Osteoblast (primary cell): ENCODE data around the gene THBS1. TPM values are rescaled to one million over a fixed set of nuclear protein-coding genes. Genes with fewer than 3 reads are reported as not detected.

Source experiments
- DNase-seq: peaks from one replicate; pipeline ENCODE4 v3.0.0; 2011; ENCODE audit warnings: low spot score, mixed read lengths; ENCODE audit not compliant: insufficient read length; ENCODE audit errors: missing footprints
- H2AFZ ChIP-seq: 2 replicates; pipeline ENCODE4 v1.6.0; 2011; ENCODE audit warnings: mild to moderate bottlenecking, low read length
- H3K27ac ChIP-seq: 2 replicates; pipeline ENCODE4 v1.5.1; 2011; ENCODE audit warnings: mild to moderate bottlenecking, low read depth, low read length, moderate library complexity
- H3K27me3 ChIP-seq: 2 replicates; pipeline ENCODE4 v1.6.0; 2012; ENCODE audit warnings: mild to moderate bottlenecking, control low read depth, inconsistent platforms, low read length, moderate library complexity; ENCODE audit not compliant: insufficient read depth
- H3K36me3 ChIP-seq: 2 replicates; pipeline ENCODE4 v1.5.1; 2011; ENCODE audit warnings: mild to moderate bottlenecking, low read length, control low read depth, moderate library complexity; ENCODE audit not compliant: insufficient read depth
- H3K4me1 ChIP-seq: 2 replicates; pipeline ENCODE4 v1.5.1; 2011; ENCODE audit warnings: mild to moderate bottlenecking, low read length, control low read depth, moderate library complexity; ENCODE audit not compliant: insufficient read depth
- H3K4me2 ChIP-seq: 2 replicates; pipeline ENCODE4 v1.6.0; 2011; ENCODE audit warnings: mild to moderate bottlenecking, low read length; ENCODE audit not compliant: insufficient read depth
- H3K4me3 ChIP-seq: fragments of 200-600 bp; sonication (generic); 3 replicates; pipeline ENCODE4 v1.5.1; 2012; ENCODE audit warnings: mild to moderate bottlenecking, low read length, inconsistent platforms; ENCODE audit not compliant: insufficient read depth
- H3K79me2 ChIP-seq: 2 replicates; pipeline ENCODE4 v1.6.0; 2012; ENCODE audit warnings: mild to moderate bottlenecking, low read length, control low read depth, inconsistent platforms; ENCODE audit not compliant: insufficient read depth
- H3K9me3 ChIP-seq: 2 replicates; pipeline ENCODE4 v1.5.1; 2011; ENCODE audit warnings: low read depth, low read length, control low read depth
- H4K20me1 ChIP-seq: 2 replicates; pipeline ENCODE4 v1.6.0; 2012; ENCODE audit warnings: mild to moderate bottlenecking, low read length, control low read depth; ENCODE audit not compliant: insufficient read depth
- CTCF ChIP-seq: IDR thresholded peaks from 2 replicates; pipeline ENCODE4 v1.5.1; 2011; ENCODE audit warnings: mild to moderate bottlenecking, low read depth, low read length, moderate library complexity; ENCODE audit errors: extremely low read depth
- total RNA-seq: library from RNA; depleted of rRNA; stranded (reverse); fragments of >200 nt; gene quantifications from 2 replicates; pipeline ENCODE4 v1.2.3, GENCODE V29; 2012

THBS1 gene
- total RNA-seq, 1 donor, result 8,941 TPM

DNA sequence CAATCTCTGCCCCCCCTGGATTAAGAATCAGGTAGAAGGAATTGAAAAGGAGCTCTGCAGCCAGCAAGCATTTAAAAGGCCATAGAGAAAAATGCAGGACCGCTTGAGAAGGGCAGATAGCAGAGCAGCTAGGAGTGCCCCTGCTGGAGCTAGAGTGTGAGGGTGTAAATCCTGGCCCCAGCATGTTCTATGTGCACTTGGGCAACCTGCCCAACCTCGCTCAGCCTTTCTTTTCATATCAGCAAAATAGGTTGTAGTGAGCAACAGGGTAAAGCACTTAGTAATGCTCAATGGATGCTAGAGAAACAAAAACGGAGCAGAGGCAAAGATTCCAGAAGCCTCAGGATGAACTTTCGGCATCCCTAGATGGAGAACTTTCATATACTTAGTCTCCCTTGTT lies 25.0 kb upstream of the THBS1 start:
- no peaks in the 10 kb centered on the region for H4K20me1 ChIP-seq
- no peaks in the 10 kb centered on the region for H3K79me2 ChIP-seq
- H3K36me3 ChIP-seq, result no peaks in the 10 kb centered on the region
- no peak overlapping the region for H2AFZ ChIP-seq
- DNase-seq, result no peak
- no peak for TF ChIP-seq CTCF
- H3K4me1 ChIP-seq, result no peaks in the 10 kb centered on the region
- no peaks in the 10 kb centered on the region for H3K27me3 ChIP-seq
- no peaks in the 10 kb centered on the region for H3K9me3 ChIP-seq
- no peak overlapping the region for H3K27ac ChIP-seq
- H3K4me2 ChIP-seq, result no peak overlapping the region
- H3K4me3 ChIP-seq, result no peak overlapping the region

- Histone ChIP-seq H3K27ac (no peak overlapping the region), H3K27me3 (no peaks in the 10 kb centered on the region), H3K79me2 (no peaks in the 10 kb centered on the region), H3K4me2 (no peak overlapping the region), H4K20me1 (no peaks in the 10 kb centered on the region), H2AFZ (no peak overlapping the region), H3K4me3 (no peak overlapping the region), H3K36me3 (no peaks in the 10 kb centered on the region), H3K9me3 (no peaks in the 10 kb centered on the region), H3K4me1 (no peaks in the 10 kb centered on the region)
- DNase-seq, result no peak
- no peak for TF ChIP-seq CTCF
Observed at GRCh38 chr15:39556461-39556860, 24.4 kb upstream of the THBS1 start.

DNA sequence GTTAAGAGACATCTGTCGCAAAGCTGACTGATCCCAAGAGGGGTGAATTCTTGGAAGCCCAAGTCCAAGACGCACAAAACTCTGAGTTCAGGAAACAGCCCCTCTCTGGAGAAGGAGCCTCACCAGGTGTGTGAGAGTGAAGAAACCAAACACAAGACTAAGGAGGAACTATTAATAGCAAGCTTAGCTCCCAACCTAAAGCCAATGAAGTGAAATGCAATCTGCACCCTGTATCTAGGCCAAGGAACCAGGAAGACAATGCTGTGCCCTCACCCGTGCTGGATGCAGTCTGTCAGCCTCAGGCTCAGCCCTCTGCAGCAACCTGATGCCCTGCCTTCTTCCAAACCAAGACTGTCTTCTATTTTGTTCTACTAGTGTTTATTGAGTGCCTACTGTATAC lies 22.5 kb upstream of the THBS1 start:
- TF ChIP-seq CTCF, result no peak
- H3K27me3 ChIP-seq, result no peaks in the 10 kb centered on the region
- no peak overlapping the region for H3K27ac ChIP-seq
- H3K4me2 ChIP-seq, result no peak overlapping the region
- no peaks in the 10 kb centered on the region for H3K9me3 ChIP-seq
- no peaks in the 10 kb centered on the region for H3K36me3 ChIP-seq
- no peaks in the 10 kb centered on the region for H4K20me1 ChIP-seq
- no peak for DNase-seq
- H3K79me2 ChIP-seq, result no peaks in the 10 kb centered on the region
- no peak overlapping the region for H2AFZ ChIP-seq
- H3K4me3 ChIP-seq, result no peak overlapping the region
- H3K4me1 ChIP-seq, result no peaks in the 10 kb centered on the region

DNA sequence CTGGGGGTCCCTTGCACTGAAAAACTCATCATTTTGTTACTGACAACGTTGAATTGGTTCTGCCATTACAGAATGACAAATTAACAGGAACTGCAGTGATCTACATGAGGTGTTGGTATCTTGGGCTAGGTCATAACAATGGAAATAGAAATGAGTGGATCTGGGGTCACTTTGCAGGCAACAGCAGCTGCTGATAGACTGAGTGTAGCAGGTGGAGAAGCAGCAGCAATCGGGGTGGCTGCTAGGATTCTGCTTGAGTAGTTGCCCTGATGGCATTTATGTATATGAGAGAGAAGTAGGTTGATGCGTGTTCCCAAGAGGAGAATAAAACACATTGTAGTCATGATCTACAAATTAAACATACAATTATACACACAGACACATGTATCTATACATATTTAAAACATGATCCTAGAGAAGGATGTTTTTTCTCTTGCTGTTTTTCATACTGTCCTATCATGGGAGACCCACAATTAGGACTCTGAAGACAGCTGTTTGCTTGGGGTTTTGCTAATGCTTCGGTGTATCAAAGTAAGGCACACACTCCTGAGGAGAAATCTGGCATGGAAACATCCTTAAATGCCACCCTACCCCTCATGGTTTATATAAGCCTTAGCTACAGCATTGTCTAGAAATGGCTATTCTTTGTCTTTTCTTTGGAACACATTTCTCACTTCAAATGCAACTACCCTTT lies 15.8 kb upstream of the THBS1 start:
- Histone ChIP-seq H3K27me3 (no peaks in the 10 kb centered on the region), H3K4me3 (no peak overlapping the region), H3K79me2 (no peaks in the 10 kb centered on the region), H3K27ac (no peak overlapping the region), H3K4me2 (no peak overlapping the region), H3K4me1 (no peaks in the 10 kb centered on the region), H3K9me3 (no peaks in the 10 kb centered on the region), H2AFZ (no peak overlapping the region), H3K36me3 (no peaks in the 10 kb centered on the region), H4K20me1 (no peaks in the 10 kb centered on the region)
- no peak for DNase-seq
- TF ChIP-seq CTCF, result no peak
